HG02798 (cell line): ENCODE measurements around the gene MAPKAPK2.
A peak's percentile ranks its signal among the peaks of the same experiment; 100 is the strongest.
"Not testable (repeated sequence)": the region's sequence is repeated elsewhere in the genome, so short reads cannot be mapped to it uniquely, and the experiment has no call there.

Experiments
- ATAC-seq: cut with Tn5 transposase; IDR thresholded peaks from one replicate; pipeline ENCODE4 v1.9.1; 2021; ENCODE audit warnings: mild to moderate bottlenecking; ENCODE audit not compliant: unreplicated experiment, poor library complexity

The MAPKAPK2 gene

DNA sequence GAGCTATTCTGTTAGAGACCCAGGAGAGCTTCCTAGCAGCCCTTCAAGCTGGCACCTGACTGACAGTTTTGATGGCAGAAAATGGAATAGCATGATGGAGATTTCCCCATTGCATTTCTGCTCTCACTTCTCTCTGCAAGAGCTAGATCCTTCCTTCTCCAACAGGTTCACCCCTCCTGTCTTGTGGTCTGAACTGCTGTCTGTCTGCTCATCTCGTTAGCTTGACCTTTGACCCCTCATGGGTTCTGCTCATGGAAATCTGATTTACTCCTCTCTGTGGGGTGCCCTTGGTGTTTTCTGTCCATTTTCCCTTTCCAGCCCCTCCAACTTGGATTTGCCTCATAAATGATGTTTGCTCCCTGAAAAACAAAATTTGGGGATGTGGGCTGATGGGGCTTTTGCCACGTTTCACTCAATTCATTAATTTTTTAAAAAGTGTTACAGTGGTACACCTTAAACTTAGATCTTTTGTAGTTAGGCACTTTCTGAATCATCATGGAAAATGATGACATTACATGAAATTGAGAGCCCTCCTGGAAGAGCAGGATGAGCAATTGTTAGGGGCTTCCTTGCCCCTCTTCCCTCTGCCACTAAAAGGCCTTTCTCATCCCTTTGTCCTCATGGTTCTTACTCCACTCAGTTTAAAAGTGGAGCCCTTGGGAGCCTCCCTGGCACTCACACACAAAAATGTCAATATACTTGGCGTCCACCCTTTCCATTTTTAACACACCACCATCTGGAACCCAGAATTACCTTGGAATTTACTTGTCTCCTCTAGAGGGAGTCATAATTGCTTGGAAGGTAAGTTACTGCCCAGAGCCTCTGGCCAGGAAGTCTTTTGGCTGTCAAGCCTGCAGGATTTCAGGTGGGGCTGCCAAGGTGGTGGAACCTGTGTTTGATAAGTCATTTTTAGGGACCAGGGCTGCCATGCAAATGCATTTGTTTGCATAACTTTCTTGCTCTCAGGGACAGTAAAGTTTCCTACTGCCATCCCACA, 54.0 kb downstream of the MAPKAPK2 start:
- ATAC-seq: no peak

DNA sequence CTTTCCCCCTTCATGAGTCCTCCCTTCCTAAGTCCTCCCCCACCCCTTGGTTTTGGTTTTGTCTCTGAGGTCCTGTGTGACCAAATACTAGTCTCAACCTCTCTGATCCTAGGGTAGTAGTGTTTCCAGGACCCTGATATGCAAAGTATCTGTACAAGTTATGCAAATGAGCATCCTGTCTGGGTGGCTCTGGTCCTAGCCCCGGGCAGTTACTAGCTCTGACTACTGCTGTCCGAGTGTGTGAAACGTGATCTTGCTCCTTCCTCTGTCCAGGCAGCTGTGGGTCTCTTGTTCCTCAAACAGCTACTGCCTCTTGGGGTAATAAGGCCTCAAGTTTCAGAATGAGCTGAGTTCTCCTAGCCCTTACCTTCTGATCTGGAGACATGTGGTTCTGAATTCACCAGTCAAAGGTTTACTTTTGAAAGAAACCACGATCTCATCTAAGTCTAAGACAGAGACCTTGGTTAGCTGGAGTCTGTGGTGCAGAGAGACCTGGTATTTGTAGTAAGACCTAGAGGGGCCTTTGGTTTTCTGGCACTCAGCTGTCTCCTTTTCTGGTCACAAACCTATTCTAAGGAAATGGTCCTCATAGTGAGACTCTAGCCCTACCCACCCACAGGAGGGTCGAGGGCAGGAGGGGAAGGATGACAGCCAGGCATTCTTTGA, 54.8 kb downstream of the MAPKAPK2 start:
- ATAC-seq: peak; percentile 86

DNA sequence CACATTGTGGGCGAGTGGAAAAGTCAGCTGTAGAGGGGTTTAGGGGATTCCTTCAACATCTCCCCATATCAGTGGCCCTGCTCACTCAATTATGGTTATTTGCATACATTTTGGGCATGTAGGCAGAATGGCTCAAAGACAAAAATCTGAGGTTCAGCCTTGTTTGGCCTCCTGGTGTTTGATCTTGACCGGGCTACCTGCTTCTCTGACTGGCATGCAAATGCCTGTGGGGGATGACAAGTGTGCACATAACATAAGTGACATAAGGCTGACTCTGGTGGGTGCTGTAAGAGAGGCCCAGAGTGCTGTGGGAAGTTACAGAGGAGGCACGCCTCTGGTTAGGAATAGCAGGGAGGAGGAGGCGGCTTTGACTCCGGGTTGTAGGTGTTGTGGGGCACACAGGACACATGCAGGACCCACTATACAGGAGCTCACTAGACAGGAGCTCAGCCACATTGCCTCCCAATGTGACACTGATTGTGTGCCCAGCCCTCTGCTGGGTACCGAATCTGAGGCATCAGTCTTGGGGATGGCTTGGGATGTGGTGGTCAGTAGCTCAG, 56.5 kb downstream of the MAPKAPK2 start:
- ATAC-seq: no peak

DNA sequence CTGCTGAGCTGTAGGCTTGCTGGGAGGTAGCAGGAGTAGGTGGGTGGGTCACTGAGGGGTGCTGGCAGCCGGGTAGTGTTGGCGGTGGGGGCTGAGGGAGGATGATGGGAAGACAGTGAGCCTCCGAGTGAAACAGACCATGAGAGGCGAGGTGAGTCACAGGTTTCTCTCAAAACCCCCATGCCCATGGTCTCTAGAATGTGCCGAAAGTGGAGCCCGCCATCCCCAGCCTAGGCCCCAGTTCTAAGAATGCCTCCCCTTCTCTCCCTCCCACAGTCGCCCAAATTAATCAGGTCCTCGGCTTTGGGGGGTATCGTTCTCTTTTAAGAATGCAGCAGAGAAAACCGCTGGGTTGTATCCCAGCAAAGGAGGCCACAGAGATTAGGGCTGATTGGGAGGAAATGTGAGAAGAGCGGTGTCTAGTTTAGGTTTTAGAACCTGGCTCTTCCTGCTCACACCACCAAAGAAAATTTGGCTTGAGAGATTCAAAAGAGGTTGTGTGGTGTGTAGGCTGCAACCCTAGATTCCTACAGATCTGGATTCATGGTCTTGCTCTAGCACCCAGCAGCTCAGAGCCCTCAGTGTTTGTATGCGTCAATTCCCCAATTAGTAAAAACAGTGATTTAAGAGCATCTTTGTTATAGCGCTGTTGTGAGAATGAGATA, 58.1 kb downstream of the MAPKAPK2 start:
- no peak for ATAC-seq

DNA sequence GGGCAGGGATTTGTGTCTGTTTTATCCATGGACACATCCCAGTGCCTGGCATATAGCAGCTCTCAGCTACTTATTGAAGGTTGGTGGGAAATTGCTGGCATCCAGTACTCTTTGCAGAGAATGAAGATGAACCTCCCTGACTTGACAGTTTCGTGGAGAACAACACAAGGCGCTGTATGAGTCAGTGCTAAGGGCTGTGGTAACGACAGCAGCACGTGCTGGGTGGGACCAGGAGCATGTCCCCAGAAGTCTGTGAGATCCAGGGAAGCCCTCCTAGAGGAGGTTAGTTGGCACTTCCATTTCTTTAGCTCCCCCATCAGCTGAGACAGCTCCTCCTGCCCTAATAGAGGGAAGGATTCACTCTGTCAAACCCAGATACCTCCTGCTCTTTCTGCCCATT, 60.0 kb downstream of the MAPKAPK2 start:
- no peak for ATAC-seq

DNA sequence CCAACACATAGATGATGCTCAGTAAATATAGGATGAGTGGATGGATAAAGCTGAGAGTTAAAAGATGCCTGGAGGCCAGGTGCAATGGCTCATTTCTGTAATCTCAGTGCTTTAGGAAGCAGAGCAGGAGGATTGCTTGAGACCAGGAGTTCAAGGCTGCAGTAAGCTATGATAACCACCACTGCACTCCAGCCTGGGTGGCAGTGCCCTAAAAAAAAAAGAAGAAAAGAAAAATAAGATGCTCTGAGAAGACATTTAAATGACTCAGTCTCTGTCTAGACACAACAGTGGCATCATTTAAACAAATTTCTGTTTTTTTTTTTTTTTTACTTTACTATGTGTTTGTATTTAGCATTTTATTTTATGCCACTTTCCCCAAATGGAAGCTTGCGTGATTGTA, 60.6 kb downstream of the MAPKAPK2 start:
- no peak for ATAC-seq

DNA sequence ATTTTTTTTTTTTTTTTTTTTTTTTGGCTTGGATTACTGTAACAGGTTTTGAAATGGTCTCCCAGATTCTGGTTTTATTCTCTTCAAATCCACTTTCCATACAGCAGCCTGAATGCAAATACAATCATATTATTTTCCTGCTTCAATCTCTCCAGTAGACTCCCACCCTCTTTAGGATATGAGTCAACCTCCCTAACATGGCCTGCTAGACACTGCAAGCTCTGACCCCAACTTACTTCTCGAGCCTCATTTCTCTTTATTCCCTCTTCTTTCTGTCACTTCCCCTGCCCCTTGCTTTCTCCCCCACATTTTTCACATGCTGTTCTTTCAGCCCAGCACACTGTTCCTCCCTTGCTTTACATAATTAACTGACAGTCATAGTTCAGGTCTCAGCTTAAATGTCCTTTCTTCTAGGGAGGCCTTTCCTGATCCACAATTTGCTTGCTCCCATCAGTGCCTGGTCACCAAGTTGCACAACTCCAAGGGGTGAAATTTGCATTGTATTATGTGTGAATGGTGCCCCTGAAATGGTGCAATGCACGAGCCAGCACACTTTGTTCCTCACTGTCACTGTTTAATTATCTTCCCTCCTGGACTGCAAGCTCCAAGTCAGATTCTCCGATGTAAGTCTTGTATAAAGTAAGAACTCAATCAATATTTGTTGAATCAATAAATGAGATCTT, 63.8 kb downstream of the MAPKAPK2 start:
- ATAC-seq: no peak

DNA sequence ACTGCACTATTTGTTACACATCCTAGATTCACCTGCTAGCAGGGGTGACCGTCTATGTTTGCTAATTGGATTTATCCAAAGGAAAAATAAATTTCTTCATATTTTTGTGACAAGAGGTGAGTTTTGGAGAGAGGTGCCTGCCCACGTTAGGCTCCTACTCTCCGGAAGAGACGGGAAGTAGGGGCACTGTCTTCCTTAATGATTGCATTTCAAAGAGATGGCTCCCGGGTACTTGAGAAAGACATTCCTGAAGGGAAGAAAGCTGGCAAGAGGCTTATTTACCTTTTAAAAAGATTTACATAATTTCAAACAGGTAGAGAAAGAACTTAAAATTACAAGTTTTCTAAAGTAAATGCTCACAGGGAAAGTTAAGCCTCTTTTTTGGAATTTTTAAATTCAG, 67.2 kb downstream of the MAPKAPK2 start:
- no peak for ATAC-seq

DNA sequence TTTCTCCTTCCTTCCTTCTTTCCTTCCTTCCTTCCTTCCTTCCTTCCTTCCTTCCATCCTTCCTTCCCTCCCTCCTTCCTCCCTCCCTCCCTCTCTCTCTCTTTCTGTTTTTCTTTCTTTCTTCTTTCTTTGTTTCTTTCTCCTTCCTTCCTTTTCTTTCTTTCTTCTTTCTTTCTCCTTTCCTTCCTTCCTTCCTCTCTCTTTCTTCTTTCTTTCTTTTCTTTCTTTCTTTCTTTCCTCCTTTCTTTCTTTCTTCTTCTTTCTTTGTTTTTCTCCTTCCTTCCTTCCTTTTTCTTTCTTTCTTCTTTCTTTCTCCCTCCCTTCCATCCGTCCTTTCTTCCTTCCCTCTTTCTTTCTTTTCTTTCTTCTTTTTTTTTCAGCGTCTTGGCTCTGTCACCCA, 67.8 kb downstream of the MAPKAPK2 start:
- ATAC-seq: no peak

DNA sequence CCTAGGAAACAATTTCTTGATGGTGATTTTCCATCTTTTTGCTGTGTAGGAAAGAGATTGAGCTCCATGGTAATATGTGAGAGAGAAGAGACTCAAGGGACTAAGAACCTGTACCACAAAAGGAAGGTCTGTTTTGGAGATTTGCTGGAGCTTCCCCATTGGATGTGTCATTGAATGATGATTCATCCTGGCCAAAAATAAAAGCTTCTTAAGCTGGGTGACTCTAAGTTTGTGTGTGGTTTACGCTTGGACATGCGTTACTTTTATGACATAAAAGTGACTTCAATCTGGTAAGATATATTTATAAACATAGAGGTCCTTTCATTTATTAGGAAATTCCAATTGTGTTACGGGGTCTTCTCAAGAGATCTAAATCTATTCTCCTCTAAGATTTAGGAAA, 68.4 kb downstream of the MAPKAPK2 start:
- ATAC-seq: no peak

DNA sequence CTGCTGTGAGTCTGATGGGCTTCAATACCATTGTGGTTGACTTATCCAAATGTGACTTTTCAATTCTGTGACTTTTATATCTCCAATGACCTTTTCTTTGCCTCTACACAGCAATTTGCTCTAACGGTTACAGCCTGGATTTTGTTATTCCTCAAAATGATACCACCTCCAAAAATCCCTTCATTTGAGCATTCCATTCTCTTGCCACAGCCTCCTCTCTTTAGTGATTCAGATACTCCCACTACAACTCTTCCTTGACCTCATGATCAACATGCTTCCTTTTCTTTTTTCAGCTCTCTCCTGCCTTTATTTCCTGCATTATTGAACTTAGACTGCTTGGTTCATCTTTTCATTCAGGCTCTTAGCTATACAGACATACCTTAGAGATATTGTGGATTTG, 69.3 kb downstream of the MAPKAPK2 start:
- ATAC-seq: no peak

DNA sequence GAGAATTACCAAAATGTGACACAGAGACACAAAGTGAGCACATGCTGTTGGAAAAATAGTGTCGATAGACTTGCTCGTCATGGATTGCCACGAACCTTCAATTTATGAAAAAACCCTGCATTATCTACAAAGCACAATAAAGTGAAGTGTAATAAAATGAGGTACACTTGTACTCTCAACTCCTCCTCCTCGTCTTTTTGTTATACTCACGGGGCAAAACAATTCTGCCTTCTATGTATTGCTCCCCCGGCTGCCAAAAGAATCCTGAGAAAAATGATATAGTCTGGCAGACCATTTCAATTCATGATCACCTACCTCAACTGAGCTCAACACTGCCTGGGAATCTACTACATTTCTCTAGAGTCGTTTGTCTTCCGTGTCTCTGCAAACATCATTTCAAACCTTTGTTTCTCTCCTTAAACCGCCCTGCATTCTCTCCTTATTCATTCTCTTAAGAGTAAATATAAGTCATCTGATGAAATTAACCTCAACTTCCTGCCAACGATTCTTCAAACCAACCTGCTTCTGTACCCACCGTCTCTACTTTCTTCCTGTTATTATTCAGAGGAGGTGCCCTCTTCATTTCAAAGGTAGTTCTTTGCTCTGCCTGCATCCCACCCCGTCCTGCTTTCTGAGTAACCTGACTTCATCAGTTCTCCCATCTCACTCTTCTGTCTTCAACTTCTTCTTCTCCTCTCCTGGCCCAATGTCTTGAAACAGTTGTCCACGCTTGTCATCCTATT, 73.0 kb downstream of the MAPKAPK2 start:
- ATAC-seq: no peak

DNA sequence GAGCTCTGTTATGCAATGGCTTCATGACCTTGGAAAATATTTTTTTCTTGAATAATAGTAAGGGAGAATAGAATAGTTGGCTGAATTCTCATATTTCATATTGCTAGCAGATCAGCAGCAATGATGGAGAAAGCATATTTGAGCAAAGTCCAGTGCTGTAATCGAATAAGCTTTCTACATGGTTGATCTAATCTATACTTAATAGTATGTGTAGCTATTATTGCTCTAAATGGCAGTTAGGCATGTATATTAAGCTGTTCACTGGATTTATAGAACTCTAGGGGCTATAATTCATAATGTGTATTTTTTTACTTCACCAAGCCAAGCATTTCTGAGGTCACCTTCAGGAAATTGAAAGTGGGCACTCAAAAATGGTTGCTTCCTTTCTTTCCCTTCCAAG, 75.9 kb downstream of the MAPKAPK2 start:
- no peak for ATAC-seq

DNA sequence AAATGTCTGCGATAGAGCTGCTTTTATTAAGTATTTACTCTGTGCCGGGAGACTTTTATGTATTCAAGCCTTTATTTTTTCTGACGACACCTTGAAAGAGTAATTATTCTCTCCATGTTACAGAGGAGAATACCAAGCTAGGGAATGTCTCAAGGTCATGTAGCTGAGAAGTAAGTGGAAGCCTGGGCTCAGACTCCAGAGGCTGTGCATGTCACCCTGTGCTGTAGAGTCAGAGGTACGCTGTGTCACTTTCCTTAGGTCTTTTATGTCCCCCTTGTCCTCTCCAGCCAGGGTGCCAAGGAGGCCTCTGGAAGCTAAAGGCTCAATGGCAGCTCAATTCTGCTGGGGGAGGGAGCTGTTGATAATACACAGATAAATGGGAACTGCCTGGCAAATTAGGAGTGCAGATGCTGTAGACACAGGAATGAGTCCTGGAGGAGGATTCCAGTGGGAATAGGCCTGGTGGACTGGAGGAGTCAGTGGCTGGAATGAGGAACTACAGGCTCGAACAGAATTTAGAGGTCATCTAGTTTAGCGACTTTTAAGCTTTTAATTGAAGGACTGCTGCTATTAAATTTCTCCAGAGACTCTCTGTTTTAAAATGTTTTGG, 76.6 kb downstream of the MAPKAPK2 start:
- ATAC-seq: no peak

DNA sequence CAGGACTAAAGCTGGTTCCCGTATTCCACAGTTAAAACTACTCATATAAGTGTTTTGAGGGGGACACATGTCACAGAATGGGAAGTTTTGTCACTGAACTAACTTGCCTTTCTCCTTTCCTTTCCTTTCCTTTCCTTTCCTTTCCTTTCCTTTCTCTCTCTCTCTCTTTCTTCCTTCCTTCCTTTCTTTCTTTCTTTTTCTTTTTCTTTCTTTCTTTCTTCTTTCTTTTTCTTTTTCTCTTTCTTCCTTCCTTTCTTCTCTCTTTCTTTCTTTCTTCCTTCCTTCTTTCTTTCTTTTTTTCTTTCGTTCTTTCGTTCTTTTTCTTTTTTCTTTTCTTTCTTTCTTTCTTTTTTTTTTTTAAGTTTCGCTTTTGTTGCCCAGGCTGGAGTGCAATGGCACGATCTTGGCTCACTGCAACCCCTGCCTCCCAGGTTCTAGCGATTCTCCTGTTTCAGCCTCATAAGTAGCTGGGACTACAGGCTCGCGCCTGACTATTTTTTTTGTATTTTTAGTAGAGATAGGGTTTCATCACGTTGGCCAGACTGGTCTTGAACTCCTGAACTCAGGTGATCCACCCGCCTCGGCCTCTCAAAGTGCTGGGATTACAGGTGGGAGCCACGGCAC, 78.1 kb downstream of the MAPKAPK2 start:
- not testable (repeated sequence) for ATAC-seq

DNA sequence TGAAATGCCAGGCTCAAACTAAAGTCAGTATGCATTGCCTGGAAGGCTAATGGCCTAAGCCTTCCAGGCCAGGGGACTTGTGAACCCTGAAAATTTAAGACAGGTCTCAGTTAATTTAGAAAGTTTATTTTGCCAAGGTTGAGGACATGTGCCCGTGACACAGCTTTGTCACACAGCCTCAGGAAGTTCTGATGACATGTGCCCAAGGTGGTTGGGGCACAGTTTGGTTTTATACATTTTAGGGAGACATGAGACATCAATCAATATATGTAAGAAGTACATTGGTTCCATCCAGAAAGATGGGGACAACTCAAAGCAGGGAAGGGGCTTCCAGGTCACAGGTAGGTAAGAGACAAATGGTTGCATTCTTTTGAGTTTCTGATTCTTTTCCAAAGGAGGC, 81.1 kb downstream of the MAPKAPK2 start:
- not testable (repeated sequence) for ATAC-seq

DNA sequence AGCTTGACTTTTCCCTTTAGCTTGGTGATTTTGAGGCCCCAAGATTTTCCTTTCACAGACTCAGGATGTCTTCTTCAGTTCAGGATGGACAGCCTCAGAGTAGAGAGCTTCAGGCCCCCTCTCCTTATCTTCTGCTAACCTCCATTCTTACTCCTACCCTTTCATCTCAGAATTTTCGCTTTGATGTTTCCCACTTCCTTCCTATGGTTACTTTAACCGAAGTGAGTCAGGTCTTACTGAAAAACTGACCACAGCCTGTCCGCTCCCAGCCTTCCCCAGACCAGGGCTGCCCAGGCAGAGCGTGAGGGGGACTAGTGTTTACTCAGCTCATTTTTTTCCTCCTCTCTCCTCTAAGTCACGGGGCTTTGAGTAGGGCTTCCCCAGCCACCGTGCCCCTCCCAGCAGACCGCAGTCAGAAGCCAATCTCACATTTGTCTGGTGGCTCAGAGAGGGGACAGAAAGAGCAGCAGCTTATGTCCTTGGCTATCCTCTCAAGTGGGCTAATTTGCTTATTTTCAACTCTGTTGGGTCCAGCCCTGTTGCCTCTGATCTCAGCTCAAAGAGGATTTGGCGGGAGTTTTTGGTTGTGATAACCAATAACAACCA, 81.6 kb downstream of the MAPKAPK2 start:
- ATAC-seq: peak; percentile 55
